ENCODE data around the gene SLC35D2. TPM values are rescaled to one million over a fixed set of nuclear protein-coding genes. Genes with fewer than 3 reads are reported as not detected.

SLC35D2 gene
- total RNA-seq, 1 experiment from 2014 or later = 32.5 TPM

DNA sequence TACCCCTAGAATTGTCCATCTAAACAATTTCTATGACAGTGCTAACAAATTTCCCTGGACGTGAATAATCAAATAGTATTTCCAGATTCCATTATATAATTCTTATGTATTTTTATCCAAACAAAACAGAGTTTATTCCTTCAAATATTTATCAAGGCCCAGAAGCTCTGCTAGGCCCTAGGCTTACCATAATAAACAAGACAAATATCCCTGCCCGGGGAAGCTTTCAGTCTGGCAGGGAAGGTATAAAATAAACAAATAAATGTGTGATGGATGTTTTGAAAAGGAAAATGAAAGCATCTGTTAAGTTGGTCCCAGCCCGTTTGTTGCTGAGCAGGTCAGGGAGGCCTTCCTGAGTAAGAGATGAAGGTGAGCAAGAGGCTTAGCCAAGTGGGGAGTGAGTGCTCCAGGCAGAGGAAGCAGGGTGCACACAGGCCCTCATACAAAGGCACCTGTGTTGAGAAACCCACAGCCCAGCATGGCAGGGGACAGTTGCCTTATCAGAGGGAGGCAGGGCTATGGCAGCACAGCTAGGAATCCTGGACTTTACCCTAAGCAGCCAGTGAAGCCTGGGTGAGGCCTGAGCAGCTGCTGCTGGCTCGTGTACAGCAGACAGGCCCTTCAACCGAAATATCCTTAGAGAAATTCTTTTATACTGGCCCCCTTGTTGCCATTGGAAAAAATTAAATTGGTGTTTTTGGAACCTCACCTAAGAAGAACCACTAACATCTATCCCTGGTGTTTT is 7.7 kb upstream of the SLC35D2 start:
- H3K27me3 ChIP-seq (ENCODE audit: insufficient read depth, low read length) = no peaks in the 10 kb centered on the region
- CTCF ChIA-PET = interaction anchor here (0.7 kb wide), 2 partner anchors 53 to 301 kb away, joined by 3 read pairs; no protein-coding TSS in a partner anchor
- H3K9me2 ChIP-seq (ENCODE audit: insufficient read depth) = no peaks in the 10 kb centered on the region
- no peak for TF ChIP-seq JUND (IDR thresholded peaks at IDR 0.05)
- TF ChIP-seq POLR2AphosphoS5 (IDR thresholded peaks at IDR 0.05; ENCODE audit: low read depth, low read length) = no peak
- TF ChIP-seq, protein P1, sequence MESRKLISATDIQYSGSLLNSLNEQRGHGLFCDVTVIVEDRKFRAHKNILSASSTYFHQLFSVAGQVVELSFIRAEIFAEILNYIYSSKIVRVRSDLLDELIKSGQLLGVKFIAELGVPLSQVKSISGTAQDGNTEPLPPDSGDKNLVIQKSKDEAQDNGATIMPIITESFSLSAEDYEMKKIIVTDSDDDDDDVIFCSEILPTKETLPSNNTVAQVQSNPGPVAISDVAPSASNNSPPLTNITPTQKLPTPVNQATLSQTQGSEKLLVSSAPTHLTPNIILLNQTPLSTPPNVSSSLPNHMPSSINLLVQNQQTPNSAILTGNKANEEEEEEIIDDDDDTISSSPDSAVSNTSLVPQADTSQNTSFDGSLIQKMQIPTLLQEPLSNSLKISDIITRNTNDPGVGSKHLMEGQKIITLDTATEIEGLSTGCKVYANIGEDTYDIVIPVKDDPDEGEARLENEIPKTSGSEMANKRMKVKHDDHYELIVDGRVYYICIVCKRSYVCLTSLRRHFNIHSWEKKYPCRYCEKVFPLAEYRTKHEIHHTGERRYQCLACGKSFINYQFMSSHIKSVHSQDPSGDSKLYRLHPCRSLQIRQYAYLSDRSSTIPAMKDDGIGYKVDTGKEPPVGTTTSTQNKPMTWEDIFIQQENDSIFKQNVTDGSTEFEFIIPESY (IDR thresholded peaks at IDR 0.05; ENCODE audit: extremely low read depth, insufficient replicate concordance, low read length) = no peak
- no peak for TF ChIP-seq EGR1 (IDR thresholded peaks at IDR 0.05; ENCODE audit: low read depth)
- no peak for TF ChIP-seq EZH2phosphoT487 (IDR thresholded peaks at IDR 0.05; ENCODE audit: borderline replicate concordance)
- no peak for TF ChIP-seq CTCF (IDR thresholded peaks at IDR 0.05 in 2 of 3, conservative IDR thresholded peaks at IDR 0.05 in 1 of 3; ENCODE audit: borderline replicate concordance in 1 of 3, insufficient read depth in 1 of 3, low read depth in 2 of 3, low read length in 2 of 3)
- no peak for TF ChIP-seq CEBPB (IDR thresholded peaks at IDR 0.05; ENCODE audit: low read depth)
- no peak for TF ChIP-seq ATF3 (IDR thresholded peaks at IDR 0.05)
- no peak for TF ChIP-seq YY1 (IDR thresholded peaks at IDR 0.05; ENCODE audit: extremely low read depth, insufficient replicate concordance, low read depth, low read length)
- no peak for TF ChIP-seq MAX (IDR thresholded peaks at IDR 0.05)
- TF ChIP-seq REST (IDR thresholded peaks at IDR 0.05; ENCODE audit: low read depth) = no peak
- no peak for TF ChIP-seq SIN3A (IDR thresholded peaks at IDR 0.05; ENCODE audit: low read depth)
- no peak for TF ChIP-seq EZH2 (IDR thresholded peaks at IDR 0.05)
- no peak for TF ChIP-seq FOSL1 (IDR thresholded peaks at IDR 0.05; ENCODE audit: low read depth)
- TF ChIP-seq TCF7L2 (IDR thresholded peaks at IDR 0.05; ENCODE audit: borderline replicate concordance, extremely low read depth, insufficient read depth, insufficient read length) = no peak
- TF ChIP-seq ZFX (IDR thresholded peaks at IDR 0.05) = no peak
- H3K79me2 ChIP-seq (ENCODE audit: insufficient read depth, low read length) = peaks cover 19% of the 10 kb centered on the region
- no TSS peak for BruUV-seq (replicated peaks)
- H4K20me1 ChIP-seq (ENCODE audit: insufficient read depth) = no peaks in the 10 kb centered on the region
- no peak overlapping the region for H3K27ac ChIP-seq (ENCODE audit: low read depth, low read length)
- POLR2A ChIA-PET = interaction anchor here (0.6 kb wide), 1 partner anchor 428 kb away, joined by 4 read pairs; no protein-coding TSS in a partner anchor
- no peaks in the 10 kb centered on the region for H3K9me3 ChIP-seq (ENCODE audit: control insufficient read depth in 1 of 2, insufficient read depth in 1 of 2, low read depth in 1 of 2, low read length in 2 of 2)
- RAD21 ChIA-PET (ENCODE audit: low non-redundant PET in 1 of 2, low total read pairs in 2 of 2, uncharacterized antibody in 2 of 2, unreplicated experiment in 2 of 2) = no interaction called here
- ATAC-seq = no peak
- intact Hi-C loops (cut with micrococcal nuclease) = no loop called here
- H3K4me1 ChIP-seq (ENCODE audit: control insufficient read depth in 1 of 2, insufficient read depth in 2 of 2, low read length in 2 of 2) = no peaks in the 10 kb centered on the region
- no peak overlapping the region for H2AFZ ChIP-seq (ENCODE audit: low read depth, low read length, poor library complexity, severe bottlenecking)
- H3K36me3 ChIP-seq (ENCODE audit: control insufficient read depth in 1 of 2, insufficient read depth in 2 of 2, low read length in 2 of 2) = peaks cover 19 to 39% of the 10 kb centered on the region in 2 experiments; a peak in 3 of 4 replicates
- no peak overlapping the region for H3K4me2 ChIP-seq (ENCODE audit: low read length)
- no peak overlapping the region for H3K9ac ChIP-seq (ENCODE audit: low read length)
- DNase-seq (ENCODE audit: low read depth, low spot score) = no peak
- H3K4me3 ChIP-seq (replicated peaks in 1 of 2; ENCODE audit: low read depth in 1 of 2, low read length in 2 of 2) = no peak overlapping the region
